Right kidney (tissue), 1 donor: ENCODE measurements around the gene GALNT12.

Source experiments
- DNase-seq: peaks from one replicate; pipeline ENCODE4 v3.0.0-alpha.2; 2016

Gene GALNT12

DNA sequence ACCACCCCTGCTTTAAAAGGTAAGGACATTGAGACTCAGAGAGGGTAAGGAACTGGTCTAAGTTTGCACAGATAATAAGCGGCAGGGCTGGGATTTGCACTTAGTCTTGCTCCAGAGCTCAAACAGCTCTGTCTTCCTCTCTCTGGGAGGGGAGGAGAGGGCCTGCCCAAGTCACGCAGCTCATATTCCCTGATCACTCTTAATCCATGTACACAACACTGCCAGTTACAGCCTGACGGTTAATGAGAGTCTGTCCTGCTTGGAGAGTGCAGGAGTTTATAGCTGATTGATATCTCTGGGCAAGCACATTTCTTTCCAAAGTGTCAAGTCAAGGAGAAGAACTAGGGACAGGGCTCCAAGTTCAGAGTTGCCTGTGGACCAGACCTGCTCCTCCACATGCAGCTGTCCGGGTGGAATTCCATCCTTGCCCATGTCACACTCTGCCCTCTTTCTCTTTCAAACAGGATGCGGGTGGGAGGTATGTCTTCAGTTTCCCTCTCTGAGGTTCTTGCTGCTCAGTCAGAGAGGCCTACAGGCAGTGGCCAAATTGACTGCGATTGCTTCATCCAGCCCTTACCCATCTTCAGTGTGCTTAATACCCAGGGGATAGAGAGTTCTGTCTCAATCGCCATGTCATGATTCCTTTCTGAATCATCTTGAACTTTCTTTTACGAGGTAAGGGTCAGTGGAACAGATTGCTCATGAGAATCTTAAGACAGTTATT is 54.5 kb downstream of the GALNT12 start:
- DNase-seq: no peak

DNA sequence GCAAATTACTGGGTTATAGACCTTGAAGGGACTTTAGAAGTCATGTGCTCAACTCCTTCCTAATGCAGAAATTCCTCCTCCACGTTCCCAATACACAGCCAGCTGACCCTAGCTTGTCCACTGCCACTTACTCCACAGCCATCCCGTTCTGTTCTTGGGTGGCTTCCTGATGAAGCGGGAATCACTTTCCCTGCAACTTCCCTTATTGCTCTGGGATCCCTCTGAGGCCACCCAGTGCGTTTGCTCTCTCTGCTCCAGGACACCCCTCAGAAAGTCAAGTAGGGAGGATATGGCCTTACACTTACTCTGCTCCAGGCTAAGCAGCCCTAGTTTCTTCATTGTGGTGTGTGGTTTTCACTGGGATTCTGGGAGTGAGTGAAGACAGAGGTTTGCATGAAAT is 55.5 kb downstream of the GALNT12 start:
- no peak for DNase-seq

DNA sequence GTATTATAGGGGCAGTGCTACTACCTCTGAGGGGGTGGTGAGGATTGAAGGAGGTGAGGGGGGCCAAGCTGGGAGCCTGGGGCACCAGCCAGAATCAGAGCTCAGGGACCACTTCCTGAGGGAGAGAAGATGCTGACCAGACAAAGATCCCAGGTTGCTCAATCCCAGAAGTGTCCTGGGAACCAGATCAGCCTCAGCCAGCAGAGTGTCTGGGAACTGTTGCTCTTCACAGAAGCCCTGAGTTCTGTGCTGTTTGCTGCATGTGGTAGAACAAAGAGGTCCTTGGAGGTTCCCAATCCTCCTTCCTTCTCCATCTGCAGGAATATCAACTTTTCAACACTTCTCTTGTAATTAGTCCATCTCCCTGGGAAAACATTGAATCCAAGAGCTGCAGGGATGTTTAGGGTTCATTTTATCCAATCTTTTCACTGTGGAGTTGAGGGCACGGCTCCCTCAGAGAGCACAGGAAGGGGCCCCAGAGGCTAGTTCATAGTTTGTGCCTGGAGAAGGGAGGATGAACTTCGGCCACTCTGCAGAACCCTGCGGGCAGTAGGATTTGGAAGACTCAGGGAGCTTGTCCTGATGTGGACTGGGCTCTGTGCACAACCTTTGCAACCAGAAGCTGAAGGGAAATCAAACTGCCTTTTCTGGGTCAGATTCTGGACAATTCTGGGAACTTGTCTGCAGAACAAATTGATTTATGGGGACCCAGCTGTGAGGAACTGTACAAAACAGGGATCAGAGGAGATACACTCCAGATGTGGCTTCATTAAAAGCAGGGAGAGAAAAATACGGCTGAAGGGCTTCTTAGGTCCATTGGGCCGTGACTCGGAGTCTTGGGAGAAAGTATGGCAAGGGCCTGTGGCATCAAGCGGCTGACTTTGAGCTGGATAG is 57.1 kb downstream of the GALNT12 start:
- DNase-seq: peak; percentile 15

DNA sequence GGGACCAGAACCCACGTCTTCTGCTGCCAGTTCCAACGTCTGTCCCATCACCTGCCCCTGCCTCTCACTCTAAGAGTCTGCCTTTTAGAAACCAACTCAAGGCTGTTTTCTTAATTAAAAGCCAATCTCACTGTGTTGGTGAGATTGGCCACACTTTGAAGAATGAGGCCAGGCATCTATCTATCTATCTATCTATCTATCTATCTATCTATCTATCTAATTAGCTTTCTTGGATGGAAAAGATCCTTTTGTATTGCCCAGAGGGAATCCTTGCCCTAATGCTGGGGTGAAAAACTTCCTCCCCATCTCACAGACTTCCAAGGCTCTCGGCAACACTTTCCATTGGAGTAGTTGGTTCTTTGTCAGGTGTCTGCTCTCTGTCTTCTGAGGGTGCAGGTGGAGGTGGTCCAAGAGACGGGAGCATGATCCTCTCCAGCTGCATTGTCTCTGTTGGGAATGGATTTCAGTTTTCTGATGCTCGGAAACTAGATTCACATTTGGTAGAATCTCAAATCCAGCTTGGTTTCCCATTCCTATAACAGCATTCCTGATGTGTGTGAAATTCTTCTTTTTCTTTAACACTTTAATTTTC is 57.9 kb downstream of the GALNT12 start:
- DNase-seq: no peak

DNA sequence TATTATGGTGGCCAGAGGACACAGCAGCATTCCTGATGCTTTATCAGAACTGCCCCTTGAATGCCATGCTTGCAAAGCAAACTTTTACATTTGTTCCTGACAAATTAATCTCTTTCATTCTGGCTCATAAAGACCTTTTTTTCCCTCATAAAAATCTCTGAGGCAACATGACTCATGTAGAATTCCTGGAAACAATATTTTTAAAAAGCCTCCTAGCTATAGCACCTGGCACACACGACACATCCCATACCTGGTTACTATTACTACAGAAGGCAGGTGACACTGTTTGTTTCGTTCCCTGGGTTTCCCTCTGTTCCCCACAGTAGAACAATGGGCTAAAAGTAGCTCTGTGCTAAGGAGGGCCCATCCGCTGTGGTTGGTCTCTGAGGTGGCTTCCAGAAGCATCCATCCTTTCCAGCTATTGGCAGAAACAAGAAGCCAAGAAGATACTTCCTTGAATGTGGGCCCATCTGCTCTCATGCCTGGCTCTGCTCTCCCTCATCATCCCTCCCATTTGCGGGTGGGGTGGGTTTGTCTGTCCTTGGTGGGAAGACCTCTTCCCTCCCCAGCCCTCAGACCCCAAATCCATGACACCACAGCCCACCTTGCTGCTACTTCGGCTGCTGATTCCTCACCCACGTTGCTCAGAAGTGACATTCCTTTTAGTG is 59.1 kb downstream of the GALNT12 start:
- DNase-seq: no peak

DNA sequence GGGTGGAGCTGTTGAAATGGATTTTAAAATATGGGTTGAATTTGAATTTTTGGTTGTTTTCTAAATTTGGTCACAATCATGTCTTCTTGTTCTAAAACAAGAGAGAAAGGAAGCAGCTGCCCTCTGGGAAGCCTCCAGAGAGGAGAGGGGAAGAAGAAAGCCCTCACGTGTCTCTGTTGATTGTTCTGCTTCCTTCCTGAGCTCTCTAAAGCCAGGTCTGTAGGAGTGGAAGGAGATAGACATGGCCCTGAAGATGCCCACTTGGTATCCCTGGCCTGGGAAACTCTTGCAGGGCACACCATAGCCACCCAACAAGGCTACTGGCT is 59.6 kb downstream of the GALNT12 start:
- no peak for DNase-seq

DNA sequence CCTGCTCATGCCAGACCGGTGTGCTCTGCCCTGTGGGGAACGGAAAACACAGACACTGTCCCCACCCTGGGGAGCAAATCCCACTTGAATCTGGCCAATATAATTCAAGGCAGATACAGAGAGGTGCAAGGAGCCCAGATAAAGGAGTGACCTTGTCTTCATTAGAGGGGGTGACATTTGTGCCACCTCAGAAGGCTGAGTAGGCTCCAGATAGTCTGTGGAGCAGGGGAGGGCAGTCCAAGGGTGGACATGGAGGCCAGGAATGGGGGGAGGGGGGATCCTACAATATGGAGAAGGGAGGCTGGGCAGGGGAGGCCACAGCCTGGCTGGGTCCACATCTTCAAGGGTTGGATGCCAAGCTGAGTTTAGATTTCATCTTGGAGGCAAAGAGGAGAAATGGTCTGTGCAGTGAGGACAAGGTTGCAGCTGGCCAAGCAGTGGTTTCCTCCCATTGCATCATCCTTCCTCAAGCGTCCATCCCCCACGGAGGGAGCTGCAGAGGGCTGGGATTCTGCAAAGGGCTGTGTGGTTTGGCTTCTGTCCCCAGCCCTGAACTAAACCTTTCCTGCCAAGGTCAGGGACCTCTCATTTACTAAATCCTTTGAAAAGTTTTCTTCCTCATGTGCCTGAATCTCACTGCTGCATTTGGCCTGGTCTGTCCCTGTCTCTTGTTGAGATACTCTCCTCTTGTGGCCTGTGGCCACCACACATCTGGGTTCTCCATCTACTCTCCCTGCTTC is 60.1 kb downstream of the GALNT12 start:
- no peak for DNase-seq

DNA sequence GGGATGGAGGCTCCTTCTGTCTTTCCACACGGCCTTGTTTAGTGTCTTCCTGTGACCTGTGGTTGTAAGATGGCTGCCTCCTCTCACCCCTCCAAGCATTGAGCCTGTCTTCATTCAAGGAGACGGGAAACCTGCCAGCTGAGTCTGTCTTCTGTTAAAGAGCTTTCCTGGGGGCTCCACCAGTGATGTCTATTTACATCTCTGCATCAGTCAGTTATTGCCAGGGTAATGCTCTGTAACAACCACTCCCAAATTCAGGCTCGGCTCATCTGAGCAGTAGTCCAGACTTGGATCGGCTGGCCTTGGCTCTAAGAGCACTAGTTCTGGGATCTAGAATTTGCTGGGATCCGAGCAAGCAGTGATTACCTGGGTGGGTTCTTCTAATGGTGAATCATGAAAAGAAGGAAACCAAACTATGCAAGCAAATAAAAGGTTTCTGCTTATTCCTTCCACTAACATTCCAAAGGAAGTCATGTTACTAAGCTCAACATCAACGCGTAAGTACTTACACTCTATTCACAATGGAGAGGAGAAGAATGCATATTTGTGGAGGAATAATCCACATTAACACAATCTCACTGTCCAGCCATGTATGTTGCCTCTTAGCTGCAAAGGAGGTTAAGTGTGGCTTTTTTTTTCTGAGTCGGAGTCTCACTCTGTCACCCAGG is 61.7 kb downstream of the GALNT12 start:
- no peak for DNase-seq

DNA sequence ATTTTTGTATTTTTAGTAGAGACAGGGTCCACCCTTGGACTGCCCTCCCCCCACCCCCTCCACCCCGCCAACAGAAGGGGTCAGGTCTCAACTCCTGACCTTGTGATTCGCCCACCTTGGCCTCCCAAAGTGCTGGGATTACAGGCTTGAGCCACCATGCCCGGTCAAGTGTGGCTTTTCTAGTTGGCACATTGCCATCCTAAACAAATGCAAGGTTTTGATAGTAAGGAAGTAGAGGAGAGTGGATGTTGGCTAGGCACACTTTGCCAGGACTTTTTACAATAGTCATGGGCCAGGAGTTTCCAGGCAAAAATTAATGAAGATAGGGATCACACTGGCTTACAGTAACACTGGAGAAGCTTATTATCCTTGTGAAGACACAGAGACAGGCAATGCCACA is 62.4 kb downstream of the GALNT12 start:
- DNase-seq: no peak

DNA sequence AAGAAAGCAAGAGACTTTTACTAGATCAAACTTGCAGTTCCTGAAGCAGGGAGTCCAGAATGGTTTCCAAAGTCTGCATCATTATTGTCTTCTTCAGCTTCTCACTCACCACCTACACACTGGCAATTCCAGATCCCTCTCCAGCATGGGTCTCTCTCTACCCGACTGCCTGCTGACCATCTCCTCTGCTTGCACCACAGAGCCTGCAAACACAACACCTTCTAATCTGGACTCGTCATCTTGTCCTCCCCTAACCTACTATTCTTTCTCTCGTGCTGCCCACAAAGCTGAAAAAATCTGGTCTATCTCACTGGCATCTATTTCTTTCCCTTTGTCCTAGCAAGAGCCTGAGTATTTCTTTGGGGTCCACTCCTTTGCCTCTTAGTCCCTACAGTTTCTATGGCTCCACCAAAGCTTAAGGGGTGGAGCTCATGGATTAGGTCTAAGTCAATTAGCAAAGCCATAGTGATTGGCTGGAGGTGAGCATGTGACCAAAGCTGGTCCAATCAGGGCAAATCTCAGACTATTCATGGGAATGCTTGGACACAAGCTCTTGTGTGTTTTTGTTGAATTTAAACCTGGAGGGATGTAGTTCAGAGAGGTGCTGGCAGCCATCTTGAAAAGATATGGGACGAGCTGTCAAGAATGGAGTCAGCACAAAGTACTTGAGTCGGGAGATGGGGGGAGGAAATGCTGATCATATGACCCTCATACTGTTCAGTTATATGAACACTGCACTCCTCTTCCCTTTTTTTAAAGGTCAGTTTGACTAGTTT is 63.5 kb downstream of the GALNT12 start:
- DNase-seq: no peak

DNA sequence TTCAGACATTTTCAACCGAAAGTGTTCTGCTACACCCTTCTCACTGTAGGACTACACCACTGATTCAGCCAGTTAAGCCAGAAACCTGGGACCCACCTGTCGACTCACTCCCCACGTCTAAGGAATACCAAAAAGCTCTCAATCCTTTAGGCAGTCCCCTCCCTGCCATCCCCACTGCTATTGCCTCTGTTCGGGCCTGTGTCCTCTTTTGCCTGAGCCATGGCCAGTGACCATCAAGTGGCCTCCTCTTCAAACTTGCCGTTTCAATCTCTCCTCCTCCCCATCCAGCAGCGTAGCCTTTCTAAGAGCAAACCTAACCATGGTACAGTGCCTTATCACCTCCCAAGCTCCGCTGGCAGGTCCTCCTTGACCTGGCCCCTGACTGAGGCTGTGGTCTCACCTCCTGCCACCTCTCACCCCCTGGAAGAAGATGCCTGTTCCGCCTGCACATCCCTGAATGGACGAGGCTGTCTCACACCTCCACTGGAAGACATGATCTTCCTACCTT is 64.1 kb downstream of the GALNT12 start:
- DNase-seq: no peak

DNA sequence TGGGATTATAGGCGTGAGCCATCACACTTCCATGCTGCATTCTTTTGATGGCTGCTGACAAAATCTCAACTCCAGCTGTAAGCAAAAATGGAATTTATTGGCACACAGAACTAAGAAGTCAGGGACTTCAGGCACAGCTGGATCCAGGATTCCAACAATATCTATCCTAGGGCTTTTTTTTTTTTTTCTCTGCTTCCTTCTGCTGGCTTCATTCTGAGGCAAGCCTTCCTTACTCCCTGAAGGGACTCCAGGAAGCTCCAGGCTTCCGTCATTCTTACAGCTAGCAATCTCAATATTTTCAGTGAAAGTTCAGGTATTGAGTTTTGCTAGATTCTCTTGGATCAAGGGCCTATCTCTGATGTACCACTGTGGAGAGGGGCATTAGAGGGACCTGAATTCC is 66.1 kb downstream of the GALNT12 start:
- no peak for DNase-seq

DNA sequence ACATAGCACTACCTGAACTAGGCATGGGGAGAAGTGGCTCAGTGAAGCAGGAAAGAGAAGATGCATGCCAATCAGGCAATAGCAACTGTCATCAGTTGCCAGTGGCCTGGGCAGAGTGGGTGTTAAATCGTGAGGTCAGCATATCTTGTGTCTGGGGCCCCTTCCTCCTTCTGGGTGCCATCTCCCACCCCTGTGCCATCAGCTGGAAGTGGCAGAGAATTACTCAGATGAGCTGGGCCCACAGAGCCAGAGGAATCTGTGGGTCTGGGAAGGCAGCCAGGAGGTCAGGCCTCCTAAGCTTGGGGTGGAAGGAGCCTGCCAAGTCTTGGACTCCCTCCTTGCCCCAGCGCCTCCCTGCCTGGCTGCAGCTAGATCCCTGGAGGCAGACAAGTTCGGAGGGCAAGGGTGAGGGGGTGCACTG is 66.5 kb downstream of the GALNT12 start:
- DNase-seq: no peak

DNA sequence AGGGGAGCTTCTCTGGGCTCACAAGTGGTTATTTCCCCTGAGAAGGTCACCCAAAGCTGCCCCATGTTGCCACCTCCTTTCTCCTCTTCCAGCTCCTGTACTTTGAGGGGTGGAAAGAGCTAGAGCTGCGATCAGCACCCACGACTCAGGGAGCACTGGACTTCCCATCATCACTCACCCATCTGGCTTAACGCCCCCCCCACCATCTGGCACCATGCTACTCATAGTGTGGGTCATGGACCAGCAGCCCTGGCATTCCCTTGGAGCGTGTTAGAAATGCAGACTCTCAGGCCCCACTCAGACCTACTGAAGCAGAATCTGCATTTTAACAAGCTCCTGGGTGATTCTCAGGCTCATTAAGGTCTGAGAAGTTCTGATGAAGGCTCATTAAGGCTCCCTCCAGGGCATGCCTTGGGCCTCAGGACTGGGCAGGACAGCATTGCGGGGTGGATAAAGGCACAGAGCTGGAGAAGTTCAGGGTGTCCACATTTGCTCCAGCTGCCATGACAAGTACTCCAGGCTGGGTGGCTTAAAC is 67.3 kb downstream of the GALNT12 start:
- no peak for DNase-seq

DNA sequence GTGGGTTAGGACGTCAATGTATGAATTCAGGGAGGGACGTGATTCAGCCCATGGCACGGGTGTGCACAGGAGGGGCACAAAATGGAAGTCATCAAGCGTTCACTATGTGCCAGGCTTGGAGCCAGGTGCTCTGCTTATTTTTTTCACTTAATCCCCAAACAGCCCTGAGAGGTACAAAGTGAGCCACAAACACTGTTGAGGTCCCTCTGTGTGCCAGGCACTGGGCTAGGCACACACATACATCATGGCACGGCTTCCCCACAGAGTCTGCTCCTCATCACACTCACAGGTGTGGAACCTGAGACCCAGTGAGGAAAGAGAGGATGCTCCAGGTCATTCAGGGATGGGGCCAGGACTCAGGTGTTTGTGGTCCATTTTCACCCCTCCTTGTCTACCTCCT is 68.1 kb downstream of the GALNT12 start:
- DNase-seq: no peak

DNA sequence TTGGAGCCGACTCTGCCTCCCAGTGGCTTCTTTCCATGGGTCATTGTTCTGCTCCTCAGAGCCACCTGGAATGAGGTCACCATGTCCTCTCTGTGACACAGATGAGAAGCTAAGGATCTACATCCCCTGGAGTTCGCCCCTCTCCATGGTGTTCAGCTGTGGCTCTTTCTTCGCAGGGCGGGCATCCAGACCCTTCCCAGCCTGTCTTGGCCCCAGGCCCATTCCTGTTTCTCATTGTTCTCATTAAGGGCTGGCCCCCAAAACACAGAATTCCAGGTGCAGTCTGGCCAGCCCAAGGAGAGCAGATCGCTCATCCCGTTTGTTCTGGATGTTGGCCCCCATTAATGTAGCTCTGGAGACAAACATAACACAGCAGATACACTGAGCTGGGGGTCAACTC is 69.8 kb downstream of the GALNT12 start:
- no peak for DNase-seq

DNA sequence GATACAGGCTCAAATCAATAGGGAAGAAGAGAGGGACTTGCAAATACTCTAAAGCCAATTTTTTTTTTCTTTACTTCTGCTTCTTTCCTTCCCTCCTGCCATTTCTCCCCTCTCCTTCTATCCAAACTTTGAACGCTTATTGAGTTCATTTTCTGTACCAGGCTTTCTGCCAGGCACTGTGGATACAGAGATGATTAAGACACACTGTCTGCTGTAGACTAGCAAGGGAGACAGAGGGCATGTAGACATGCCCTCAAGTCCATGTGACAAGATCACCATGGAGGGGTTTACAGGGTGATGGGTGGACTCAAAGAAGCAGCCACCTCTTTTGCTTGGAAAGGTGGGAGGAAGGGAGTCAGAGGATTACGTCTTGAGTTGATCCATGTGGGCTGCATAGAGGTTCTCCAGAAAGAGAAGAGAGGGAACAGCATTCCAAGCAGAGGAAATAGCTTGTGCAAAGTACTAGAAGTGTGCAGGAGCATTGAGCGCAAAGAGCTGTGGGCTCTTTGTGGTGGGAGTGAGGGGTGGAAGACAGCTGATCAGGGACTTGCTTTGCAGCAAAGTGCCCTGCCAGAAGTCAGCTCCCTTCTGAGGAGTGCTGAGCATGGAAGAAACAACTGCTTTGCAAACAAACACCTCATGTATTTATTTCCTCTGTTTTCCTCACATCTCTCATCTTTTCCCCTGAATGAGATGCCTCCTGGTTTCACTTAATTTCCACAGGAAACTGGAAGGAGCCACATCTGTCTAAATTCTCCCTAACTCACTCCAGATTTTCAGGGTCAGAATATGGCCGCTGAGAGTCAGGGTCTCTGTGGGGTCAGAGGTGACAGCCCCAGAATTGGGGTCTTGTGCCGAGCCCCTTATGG is 71.9 kb downstream of the GALNT12 start:
- DNase-seq: no peak

DNA sequence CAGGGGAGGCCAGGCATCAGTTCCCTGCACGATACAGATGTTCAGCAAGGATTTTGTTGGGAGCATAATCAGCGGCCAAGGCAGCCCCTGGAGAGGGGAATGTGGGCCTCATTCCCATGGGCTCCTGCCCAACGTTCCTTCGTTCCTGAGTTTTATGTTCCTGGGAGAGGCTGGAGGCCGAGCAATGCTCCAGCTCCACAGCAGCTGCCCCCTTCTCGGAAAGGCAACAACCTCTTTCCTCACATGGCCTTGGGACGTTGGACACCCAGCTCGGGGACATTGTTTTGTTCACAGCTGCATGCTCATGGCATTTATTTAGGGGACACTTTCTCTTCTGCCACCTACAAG is 72.5 kb downstream of the GALNT12 start:
- DNase-seq: no peak

DNA sequence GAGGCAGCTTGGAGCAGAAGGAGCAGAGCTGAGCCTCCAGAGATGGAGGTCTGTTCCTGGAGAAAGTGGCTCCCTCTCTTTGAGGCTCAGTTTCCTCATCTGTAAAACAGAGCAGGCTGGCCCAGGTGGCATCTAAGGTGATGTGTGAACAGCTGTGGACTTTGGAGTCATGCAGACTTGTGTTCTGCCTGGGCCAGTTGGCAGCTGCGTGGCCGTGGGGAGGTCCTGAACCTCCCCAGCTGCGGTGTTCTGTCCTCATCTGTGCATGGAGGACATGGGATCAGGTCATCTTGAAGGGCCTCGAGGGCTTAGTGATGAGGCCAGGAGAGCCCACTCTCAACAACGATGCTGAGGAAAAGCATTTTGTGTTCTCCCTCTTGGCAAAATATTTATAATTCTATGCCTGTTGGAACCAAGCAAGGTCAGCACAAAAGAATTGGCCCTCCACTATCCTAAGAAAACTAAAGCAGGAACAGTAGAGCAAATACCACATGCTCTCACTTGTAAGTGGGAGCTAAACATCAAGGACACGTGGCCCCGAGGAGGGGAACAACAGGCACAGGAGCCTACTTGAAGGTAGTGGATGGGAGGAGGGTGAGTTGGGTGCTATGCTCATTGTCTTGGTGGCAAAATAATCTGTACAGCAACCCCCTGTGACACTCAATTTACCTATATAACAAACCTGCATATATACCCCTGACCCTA is 73.0 kb downstream of the GALNT12 start:
- DNase-seq: no peak
